IMR-90 (cell line): ENCODE data around the gene KLHL30. TPM values are rescaled to one million over a fixed set of nuclear protein-coding genes. Genes with fewer than 3 reads are reported as not detected.

Experiments used
- ATAC-seq: fragments of 200-7000 bp; cut with Tn5 transposase; 2 replicates; pipeline ENCODE4 v1.9.1; 2020; ENCODE audit warnings: low read depth, mild to moderate bottlenecking, moderate library complexity
- BruUV-seq: library from RNA; stranded (reverse); fragments of 400-500 nt; replicated peaks from 2 replicates; lab custom pipeline; 2021; lab: Mats Ljungman, UMichigan
- CTCF ChIA-PET: fragments of 300-600 bp; formaldehyde crosslinking; extraction: SDS; loops from one replicate; lab custom pipeline; 2021; ENCODE audit warnings: antibody characterized with exemption; lab: Yijun Ruan, JAX
- POLR2A ChIA-PET: fragments of 300-600 bp; sonication (Branson Sonifier 250); formaldehyde crosslinking; loops from one replicate; lab custom pipeline; 2022; ENCODE audit warnings: antibody characterized with exemption; ENCODE audit not compliant: unreplicated experiment; lab: Charles Lee
- DNase-seq: peaks from one replicate; pipeline ENCODE4 v3.0.0; 2013
- H2AFZ ChIP-seq: replicated peaks from 2 replicates; pipeline ENCODE3; 2013; ENCODE audit warnings: low read length, mild to moderate bottlenecking; ENCODE audit not compliant: poor library complexity
- H2AK5ac ChIP-seq: 2 replicates; pipeline ENCODE4 v1.6.1; 2013; ENCODE audit warnings: low read depth, low read length, inconsistent platforms
- H2AK9ac ChIP-seq: replicated peaks from 2 replicates; pipeline ENCODE3; 2013; ENCODE audit warnings: mild to moderate bottlenecking, low read depth, low read length, moderate library complexity; ENCODE audit not compliant: poor library complexity
- H2BK120ac ChIP-seq: 2 replicates; pipeline ENCODE4 v1.6.1; 2013; ENCODE audit warnings: low read depth, low read length, inconsistent platforms
- H2BK15ac ChIP-seq: 3 replicates; pipeline ENCODE4 v1.6.1; 2013; ENCODE audit warnings: low read depth, low read length, inconsistent platforms
- H2BK20ac ChIP-seq: 2 replicates; pipeline ENCODE4 v1.6.1; 2013; ENCODE audit warnings: low read depth, mild to moderate bottlenecking, inconsistent platforms, low read length, moderate library complexity
- H2BK5ac ChIP-seq: 2 replicates; pipeline ENCODE4 v1.6.1; 2013; ENCODE audit warnings: mild to moderate bottlenecking, low read depth, low read length, inconsistent platforms; ENCODE audit not compliant: poor library complexity, severe bottlenecking
- H3K14ac ChIP-seq: replicated peaks from 2 replicates; pipeline ENCODE4 v1.6.1; 2013; ENCODE audit warnings: low read depth, low read length, inconsistent platforms
- H3K18ac ChIP-seq: 2 replicates; pipeline ENCODE4 v1.6.1; 2013; ENCODE audit warnings: low read depth, low read length, control low read depth
- H3K23ac ChIP-seq: 2 replicates; pipeline ENCODE4 v1.6.1; 2013; ENCODE audit warnings: low read depth, low read length, inconsistent platforms
- H3K27ac ChIP-seq: 2 replicates; pipeline ENCODE4 v1.5.1; 2013; ENCODE audit warnings: mild to moderate bottlenecking, control low read depth, low read length; ENCODE audit not compliant: insufficient read depth
- H3K27me3 ChIP-seq: 2 replicates; pipeline ENCODE4 v1.6.1; 2013; ENCODE audit warnings: low read length; ENCODE audit not compliant: control insufficient read depth, insufficient read depth
- H3K36me3 ChIP-seq: 2 replicates; pipeline ENCODE4 v1.6.1; 2013; ENCODE audit warnings: low read length, mixed read lengths; ENCODE audit not compliant: control insufficient read depth, insufficient read depth
- H3K4ac ChIP-seq: 2 replicates; pipeline ENCODE4 v1.6.1; 2013; ENCODE audit warnings: low read depth, low read length, inconsistent platforms
- H3K4me1 ChIP-seq: 2 replicates; pipeline ENCODE4 v1.6.1; 2013; ENCODE audit warnings: low read length, mixed read lengths; ENCODE audit not compliant: control insufficient read depth, insufficient read depth
- H3K4me2 ChIP-seq: 2 replicates; pipeline ENCODE4 v1.6.1; 2013; ENCODE audit warnings: low read depth, mild to moderate bottlenecking, control low read depth, low read length, moderate library complexity
- H3K4me3 ChIP-seq: 2 replicates; pipeline ENCODE4 v1.5.1; 2013; ENCODE audit warnings: low read depth, mild to moderate bottlenecking, control low read depth, low read length, moderate library complexity; ENCODE audit not compliant: insufficient read depth
- H3K56ac ChIP-seq: 2 replicates; pipeline ENCODE4 v1.6.1; 2013; ENCODE audit warnings: low read length, inconsistent platforms; ENCODE audit not compliant: insufficient read depth; ENCODE audit errors: extremely low read depth
- H3K79me1 ChIP-seq, 2 experiments: 2 replicates each; pipeline ENCODE4 v1.6.1; 2013; ENCODE audit warnings: low read length in 2 of 2, inconsistent platforms in 1 of 2, low read depth in 1 of 2
- H3K9ac ChIP-seq: 2 replicates; pipeline ENCODE4 v1.6.1; 2013; ENCODE audit warnings: low read depth, low read length, control low read depth
- H3K9me1 ChIP-seq: 2 replicates; pipeline ENCODE4 v1.6.1; 2013; ENCODE audit warnings: low read length, inconsistent platforms; ENCODE audit not compliant: insufficient read depth
- H3K9me3 ChIP-seq: 2 replicates; pipeline ENCODE4 v1.6.1; 2013; ENCODE audit warnings: low read length; ENCODE audit not compliant: control insufficient read depth, insufficient read depth
- H4K20me1 ChIP-seq: 2 replicates; pipeline ENCODE4 v1.6.1; 2013; ENCODE audit warnings: low read length, inconsistent platforms; ENCODE audit not compliant: insufficient read depth
- H4K5ac ChIP-seq: 2 replicates; pipeline ENCODE4 v1.6.1; 2013; ENCODE audit warnings: mild to moderate bottlenecking, low read depth, low read length, control low read depth
- H4K8ac ChIP-seq, 2 experiments: 2 replicates each; pipeline ENCODE4 v1.6.1; 2013; ENCODE audit warnings: low read depth in 2 of 2, low read length in 2 of 2, control low read depth in 1 of 2, inconsistent platforms in 1 of 2
- H4K91ac ChIP-seq: 2 replicates; pipeline ENCODE4 v1.6.1; 2013; ENCODE audit warnings: low read depth, low read length, inconsistent platforms; ENCODE audit not compliant: insufficient read depth
- BHLHE40 ChIP-seq: fragments of 150-350 bp; IDR thresholded peaks from 2 replicates; pipeline ENCODE4 v1.6.1; 2016; ENCODE audit warnings: mild to moderate bottlenecking, low read depth, low read length
- CHD1 ChIP-seq: IDR thresholded peaks from 2 replicates; pipeline ENCODE4 v1.6.1; 2012; ENCODE audit warnings: low read depth, low read length, improper control_type of control experiment
- ELK1 ChIP-seq: fragments of 150-350 bp; IDR thresholded peaks from 2 replicates; pipeline ENCODE4 v1.6.1; 2016; ENCODE audit warnings: low read depth, mild to moderate bottlenecking, low read length, moderate library complexity, borderline replicate concordance
- FOS ChIP-seq: fragments of 150-350 bp; IDR thresholded peaks from 2 replicates; pipeline ENCODE4 v1.6.1; 2016; ENCODE audit warnings: low read depth, low read length
- POLR2A ChIP-seq: IDR thresholded peaks from 2 replicates; pipeline ENCODE4 v1.6.1; 2012; ENCODE audit warnings: mild to moderate bottlenecking, low read depth, low read length
- RCOR1 ChIP-seq: IDR thresholded peaks from 2 replicates; pipeline ENCODE4 v1.6.1; 2012; ENCODE audit warnings: mild to moderate bottlenecking, low read length, improper control_type of control experiment; ENCODE audit not compliant: insufficient replicate concordance
- RFX5 ChIP-seq: IDR thresholded peaks from 2 replicates; pipeline ENCODE4 v1.8.0; 2012; ENCODE audit warnings: low read depth, mild to moderate bottlenecking, low read length, moderate library complexity
- SMC3 ChIP-seq: fragments of 150-350 bp; IDR thresholded peaks from 2 replicates; pipeline ENCODE4 v1.6.1; 2016; ENCODE audit warnings: low read depth, mild to moderate bottlenecking, antibody characterized with exemption, low read length, moderate library complexity
- WGBS, 2 experiments: methylation state at CpG; one replicate each; pipeline versions ENCODE4 v1.1.5 to v1.1.7; 2013; ENCODE audit warnings: missing lambda C conversion rate in 2 of 2; ENCODE audit not compliant: insufficient read length in 1 of 2; ENCODE audit errors: extremely low coverage in 2 of 2; 5-methylcytosine and 5-hydroxymethylcytosine counted together
- dilution Hi-C: fragments of 300-500 bp; cut with HindIII; formaldehyde crosslinking; loops from one replicate; pipeline ENCODE4 v1.14.3; 2018; ENCODE audit warnings: low sequenced_read_pairs; ENCODE audit not compliant: unreplicated experiment
- in situ Hi-C: fragments of 300-500 bp; cut with MboI; formaldehyde crosslinking; loops from 3 replicates; pipeline ENCODE4 v1.14.3; 2019; ENCODE audit warnings: low sequenced_read_pairs, inconsistent platforms, mixed read lengths
- intact Hi-C: fragments of 100-400 bp; cut with micrococcal nuclease; formaldehyde crosslinking; loops from 2 replicates; pipeline ENCODE4 v1.10.0; 2022
- polyA plus RNA-seq, 3 experiments: library from polyadenylated mRNA; depleted of rRNA; stranded (reverse); fragments of >200 nt; gene quantifications; 2 replicates each; pipeline ENCODE4 v1.2.3, GENCODE V29; 2012; ENCODE audit warnings: low replicate concordance in 1 of 3
- total RNA-seq: library from RNA; depleted of rRNA; stranded (reverse); fragments of >200 nt; gene quantifications from 2 replicates; pipeline ENCODE4 v1.2.3, GENCODE V29; 2012

KLHL30 gene
- total and polyA plus RNA-seq, 2 of the 4 experiments (the other 2 are of a cell fraction), result under 0.01 to 0.03 TPM

GRCh38 chr2:238098901-238099713, 39.4 kb upstream of the KLHL30 start (continued):
- TF ChIP-seq FOS, result no peak

- in situ Hi-C loops, result no loop called here
- TF ChIP-seq RFX5 (no peak), ELK1 (no peak), RCOR1 (no peak), CHD1 (no peak), BHLHE40 (no peak), SMC3 (no peak), POLR2A (no peak)
- intact Hi-C loops, result no loop called here
- H2AFZ ChIP-seq, result no peak overlapping the region
- no TSS peak for BruUV-seq
- WGBS, 2 experiments, result 81% methylated on average over 5 of the region's 10 CpGs; no CpG with 5 or more reads in 1 of the 2 experiments
- H3K36me3 ChIP-seq, result no peaks in the 10 kb centered on the region
- no peaks in the 10 kb centered on the region for H3K9me3 ChIP-seq
- DNase-seq (no peak), ATAC-seq (no peak)
- H2AK9ac ChIP-seq, result no peak overlapping the region
- no peak overlapping the region for H4K91ac ChIP-seq
- no peak overlapping the region for H3K56ac ChIP-seq
- H2BK20ac ChIP-seq, result no peak overlapping the region
- H3K4ac ChIP-seq, result no peak overlapping the region
- H3K27me3 ChIP-seq, result no peaks in the 10 kb centered on the region; the same call in 1 of the 2 replicates
- no peak overlapping the region for H3K18ac ChIP-seq
- H4K5ac ChIP-seq, result no peak overlapping the region
- H4K8ac ChIP-seq, result no peak overlapping the region
- no peak overlapping the region for H3K4me2 ChIP-seq
- H3K23ac ChIP-seq, result no peak overlapping the region
- no peak overlapping the region for H3K4me3 ChIP-seq
- ChIA-PET CTCF (no interaction called here), POLR2A (no interaction called here)
- no peaks in the 10 kb centered on the region for H3K79me1 ChIP-seq
- no peaks in the 10 kb centered on the region for H4K20me1 ChIP-seq
- no peak overlapping the region for H3K9ac ChIP-seq
- no peak overlapping the region for H2AK5ac ChIP-seq
- H3K27ac ChIP-seq, result no peak overlapping the region
- H3K4me1 ChIP-seq, result no peaks in the 10 kb centered on the region
- H2BK120ac ChIP-seq, result no peak overlapping the region
- dilution Hi-C loops, result no loop called here
- H2BK5ac ChIP-seq, result no peak overlapping the region
- H3K9me1 ChIP-seq, result no peaks in the 10 kb centered on the region
- H2BK15ac ChIP-seq, result no peak overlapping the region
- H3K14ac ChIP-seq, result no peak overlapping the region
These were observed 38.8 kb upstream of the KLHL30 start for GRCh38 chr2:238099714-238100048.
